GM19035 (cell line): ENCODE results near the gene LRRN4CL.
A peak's percentile ranks its signal among the peaks of the same experiment; 100 is the strongest.
"Not testable (repeated sequence)": the region's sequence is repeated elsewhere in the genome, so short reads cannot be mapped to it uniquely, and the experiment has no call there.

Experiments
- ATAC-seq: cut with Tn5 transposase; IDR thresholded peaks from one replicate; pipeline ENCODE4 v1.9.1; 2021; ENCODE audit not compliant: unreplicated experiment

LRRN4CL gene

GRCh38 chr11:62710001-62710345, 20.6 kb upstream of the LRRN4CL start:
- ATAC-seq, result peak; percentile 9

- ATAC-seq, result peak; percentile 74
Observed at GRCh38 chr11:62709247-62710000, 20.1 kb upstream of the LRRN4CL start.

- no peak for ATAC-seq
Observed at GRCh38 chr11:62708793-62709192, 19.5 kb upstream of the LRRN4CL start.

GRCh38 chr11:62708392-62708791, 19.1 kb upstream of the LRRN4CL start:
- ATAC-seq, result no peak

GRCh38 chr11:62707277-62707861, 18.0 kb upstream of the LRRN4CL start, which contains the start of the genes BSCL2 and GNG3:
TSS of gene BSCL2 (minus strand) at chr11:62707424. CDS start at chr11:62707195, 229 bp downstream.
TSS of gene GNG3 (plus strand) at chr11:62707676. CDS start at chr11:62708296, 620 bp downstream.
- ATAC-seq, result no peak

GRCh38 chr11:62706850-62707247, 17.5 kb upstream of the LRRN4CL start:
- ATAC-seq, result no peak

- peak; percentile 54 for ATAC-seq
Observed at GRCh38 chr11:62705880-62706849, 16.8 kb upstream of the LRRN4CL start.

DNA sequence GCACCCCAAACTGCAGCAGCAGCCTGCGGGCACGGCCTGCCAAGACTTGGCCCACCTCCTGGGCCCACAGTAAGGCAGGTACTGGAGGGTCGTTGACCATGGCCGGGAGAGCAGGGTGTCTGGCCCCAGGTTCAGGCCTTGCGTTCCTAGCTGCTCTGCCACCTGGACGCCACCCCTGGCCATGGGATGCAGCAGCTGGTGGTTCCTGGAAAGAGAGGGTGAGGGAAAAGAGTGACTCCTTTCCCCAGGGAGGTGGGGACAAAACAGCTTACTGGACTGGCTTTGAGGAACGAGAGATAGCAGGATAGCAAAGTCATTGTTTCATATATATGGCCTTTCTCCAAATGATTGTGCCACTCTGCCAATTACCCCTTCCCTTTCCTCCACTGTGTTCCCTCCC, 16.1 kb upstream of the LRRN4CL start:
- ATAC-seq, result no peak

DNA sequence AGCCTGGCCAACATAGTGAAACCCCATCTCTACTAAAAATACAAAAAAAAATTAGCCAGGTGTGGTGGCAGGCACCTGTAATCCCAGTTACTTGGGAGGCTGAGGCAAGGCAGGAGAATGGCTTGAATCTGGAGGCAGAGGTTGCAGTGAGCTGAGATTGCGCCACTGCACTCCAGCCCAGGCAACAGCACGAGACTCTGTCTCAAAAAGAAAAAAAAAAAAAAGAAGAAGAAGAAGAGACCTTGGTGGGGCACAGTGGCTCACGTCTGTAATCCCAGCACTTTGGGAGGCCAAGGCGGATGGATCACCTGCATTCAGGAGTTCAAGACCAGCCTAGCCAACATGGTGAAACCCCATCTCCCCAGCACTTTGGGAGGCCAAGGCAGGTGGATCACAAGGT, 14.6 kb upstream of the LRRN4CL start:
- ATAC-seq, result not testable (repeated sequence)

DNA sequence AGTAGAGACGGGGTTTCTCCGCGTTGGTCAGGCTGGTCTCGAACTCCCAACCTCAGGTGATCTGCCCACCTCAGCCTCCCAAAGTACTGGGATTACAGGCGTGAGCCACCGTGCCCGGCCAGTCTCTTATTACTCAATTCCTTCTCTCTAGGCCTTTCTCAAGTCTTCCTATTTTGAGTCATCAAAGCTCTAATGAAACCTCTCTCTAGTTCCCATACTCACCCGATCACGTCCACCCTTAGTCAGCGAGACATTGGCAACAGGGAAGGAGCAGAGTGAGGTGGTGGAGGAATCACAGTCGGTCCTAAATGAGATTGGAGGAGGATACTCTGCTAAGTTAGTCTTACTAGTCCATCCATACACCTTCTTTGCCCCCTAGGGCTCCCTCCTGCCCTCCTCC, 12.9 kb upstream of the LRRN4CL start:
- no peak for ATAC-seq

DNA sequence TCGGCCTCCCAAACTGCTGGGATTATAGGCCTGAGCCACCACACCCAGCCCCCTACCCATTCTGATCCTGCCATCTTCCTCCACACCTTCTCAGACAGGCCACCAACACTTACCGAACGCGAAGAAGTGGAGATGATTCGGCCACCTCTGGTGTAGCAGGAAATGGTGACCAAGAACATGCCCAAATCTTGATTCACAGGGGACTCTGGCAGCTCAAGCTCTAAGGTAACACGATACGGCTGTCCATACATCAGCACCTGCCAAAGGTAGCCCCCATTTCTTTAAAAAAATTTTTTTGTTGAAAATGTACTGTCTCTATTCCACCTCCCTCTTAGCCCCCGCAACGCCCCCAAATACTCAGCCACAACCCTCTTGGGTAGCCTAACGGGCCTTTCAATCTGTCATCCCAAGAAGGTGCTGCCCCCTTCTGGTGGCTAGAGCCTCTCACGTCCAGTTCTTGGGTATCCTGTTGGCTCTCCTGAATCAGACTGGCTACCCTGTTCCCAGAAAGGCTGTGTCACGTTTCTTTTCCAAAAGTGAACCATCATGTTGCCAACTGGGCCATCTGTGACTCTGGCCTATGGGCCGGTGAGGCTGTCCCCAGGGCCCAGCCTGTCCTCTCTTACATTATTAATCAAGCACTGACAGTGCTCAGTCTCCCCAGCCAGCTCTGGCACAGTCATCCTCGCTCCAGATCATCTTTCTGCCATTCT, 5.3 kb upstream of the LRRN4CL start:
- ATAC-seq, result no peak

DNA sequence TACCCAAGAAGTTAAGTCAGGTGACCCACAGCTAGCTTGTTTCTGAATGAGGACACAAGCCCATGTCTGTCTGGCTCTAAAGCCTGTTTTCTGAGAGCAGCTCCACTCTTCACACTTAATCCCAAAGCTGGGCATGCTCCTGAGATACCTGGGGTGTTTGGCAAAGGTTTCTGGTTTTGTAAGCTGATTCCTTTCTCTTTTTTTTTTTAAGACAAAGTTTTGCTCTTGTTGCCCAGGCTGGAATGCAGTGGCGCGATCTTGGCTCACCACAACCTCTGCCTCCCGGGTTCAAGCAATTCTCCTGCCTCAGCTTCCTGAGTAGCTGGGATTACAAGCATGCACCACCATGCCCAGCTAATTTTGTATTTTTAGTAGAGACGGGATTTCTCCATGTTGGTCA, 4.3 kb upstream of the LRRN4CL start:
- ATAC-seq, result not testable (repeated sequence)

- ATAC-seq, result no peak
Observed at GRCh38 chr11:62688491-62688890, 839 bp downstream of the LRRN4CL start.

DNA sequence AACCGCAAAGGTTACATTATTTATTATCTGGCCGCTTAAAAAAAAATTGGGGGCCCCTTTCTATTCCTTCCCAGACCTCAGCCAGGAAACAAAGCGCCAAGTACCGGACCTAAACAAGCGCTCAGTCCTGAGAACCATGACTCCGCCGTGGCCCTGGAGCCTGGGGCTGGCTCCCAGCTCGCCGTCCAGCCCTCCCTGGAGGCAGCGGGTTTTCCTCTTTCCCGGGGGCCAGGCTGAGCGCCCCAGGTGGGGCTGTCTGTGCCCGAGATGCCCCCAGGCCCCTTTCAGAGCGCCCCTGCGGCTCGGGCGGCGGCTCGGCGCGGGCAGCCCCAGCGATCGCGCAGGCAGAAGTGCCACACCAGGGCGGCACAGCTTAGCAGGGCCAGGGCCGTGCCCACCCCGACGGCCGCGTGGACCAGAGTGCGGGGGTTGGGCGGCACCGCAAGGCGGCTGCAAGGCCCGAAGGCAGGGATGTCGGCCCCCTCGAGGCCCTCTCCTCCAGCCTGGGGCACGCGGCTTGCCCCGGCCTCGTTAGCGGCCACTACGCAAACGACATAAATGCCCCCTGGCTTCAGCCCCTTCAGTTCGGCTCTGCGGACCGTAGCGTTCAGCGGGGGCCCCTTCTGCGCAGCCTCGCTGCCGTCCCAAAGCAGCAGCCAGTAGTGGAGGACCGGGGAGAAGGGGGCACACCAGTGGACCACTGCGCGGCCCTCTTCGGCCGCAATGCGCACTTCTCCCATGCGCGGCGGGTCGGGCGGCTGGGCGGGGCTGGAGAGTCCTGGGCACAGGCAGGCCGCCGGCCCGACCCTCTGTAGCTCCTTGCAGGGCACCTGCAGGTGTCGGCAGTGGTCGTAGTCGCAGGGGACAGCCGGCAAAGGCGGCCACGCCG, 1.6 kb downstream of the LRRN4CL start:
- no peak for ATAC-seq

- no peak for ATAC-seq
Observed at GRCh38 chr11:62682518-62682917, 6.8 kb downstream of the LRRN4CL start.

DNA sequence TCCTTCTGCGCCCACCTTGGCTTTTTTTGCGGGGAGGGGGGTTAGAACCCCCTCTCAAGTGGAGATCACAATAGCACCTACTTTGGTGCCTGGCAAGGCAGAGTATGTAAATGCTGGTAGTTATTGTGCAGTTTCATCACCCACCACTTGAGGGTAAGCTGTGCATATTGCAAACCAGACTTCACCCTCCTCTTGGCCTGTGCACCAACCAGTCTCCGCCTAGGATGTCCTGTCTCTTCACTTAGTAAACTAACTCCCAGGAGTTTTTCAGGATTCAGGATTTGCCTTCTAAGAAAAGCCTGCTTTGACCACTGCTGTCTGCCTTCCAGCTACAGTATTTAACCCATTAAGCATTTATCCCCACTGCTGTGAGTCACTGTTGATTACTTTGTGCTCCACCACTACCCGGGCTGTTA, 8.5 kb downstream of the LRRN4CL start:
- ATAC-seq, result no peak

DNA sequence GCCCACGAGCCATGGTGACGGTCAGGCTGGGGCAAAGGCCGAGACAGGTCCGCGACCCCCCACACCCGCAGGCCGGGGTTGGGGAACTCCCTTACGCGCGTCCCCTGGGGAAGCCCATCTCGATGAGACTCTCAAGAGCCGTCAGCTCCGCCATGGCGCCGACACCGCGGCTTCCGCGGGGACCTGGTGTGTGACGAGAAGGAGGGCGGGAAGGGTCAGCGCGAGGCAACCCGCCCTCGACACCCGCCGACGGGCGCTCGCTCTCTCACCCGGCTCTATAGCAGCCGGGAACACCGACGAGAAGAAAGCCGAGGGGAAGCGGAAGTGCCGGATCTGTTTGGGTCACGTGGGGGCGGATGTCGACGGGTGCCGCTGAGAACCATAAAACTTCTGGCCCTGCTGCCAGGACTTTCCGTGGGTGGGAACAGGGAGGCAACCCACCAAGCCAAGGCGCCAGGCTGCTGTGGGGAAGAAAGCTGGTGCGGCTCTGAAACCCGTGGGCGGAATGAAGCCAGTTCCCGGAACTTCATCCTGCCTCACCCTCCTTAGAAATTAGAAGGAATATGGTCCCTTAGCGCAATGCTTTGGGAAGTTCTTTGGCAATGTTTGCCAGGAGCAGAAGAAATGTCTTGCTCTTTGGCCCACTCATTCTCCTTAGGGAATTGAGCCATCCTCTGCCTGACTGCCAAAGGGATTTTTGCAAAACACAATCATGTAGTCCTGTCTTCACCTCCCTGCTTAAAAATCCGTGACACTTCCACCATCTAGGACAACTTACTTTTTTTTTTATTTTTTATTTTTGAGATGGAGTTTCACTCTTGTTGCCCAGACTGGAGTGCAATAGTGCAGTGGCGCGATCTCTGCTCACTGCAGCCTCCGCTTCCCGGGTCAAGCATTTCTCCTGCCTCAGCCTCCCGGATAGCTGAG, 10.3 kb downstream of the LRRN4CL start, which contains the start of gene UBXN1:
UBXN1 (minus strand) TSS at position 304 of the 927 bp plus-strand sequence; CDS start at position 154, 150 bp downstream.
- ATAC-seq, result peak; percentile 71

GRCh38 chr11:62678433-62678769, 10.9 kb downstream of the LRRN4CL start:
- ATAC-seq, result no peak

GRCh38 chr11:62677714-62678113, 11.6 kb downstream of the LRRN4CL start:
- ATAC-seq, result no peak
